ENCODE results near the gene CEP162.
"Not testable (repeated sequence)": the region's sequence is repeated elsewhere in the genome, so short reads cannot be mapped to it uniquely, and the experiment has no call there.

The CEP162 gene

DNA sequence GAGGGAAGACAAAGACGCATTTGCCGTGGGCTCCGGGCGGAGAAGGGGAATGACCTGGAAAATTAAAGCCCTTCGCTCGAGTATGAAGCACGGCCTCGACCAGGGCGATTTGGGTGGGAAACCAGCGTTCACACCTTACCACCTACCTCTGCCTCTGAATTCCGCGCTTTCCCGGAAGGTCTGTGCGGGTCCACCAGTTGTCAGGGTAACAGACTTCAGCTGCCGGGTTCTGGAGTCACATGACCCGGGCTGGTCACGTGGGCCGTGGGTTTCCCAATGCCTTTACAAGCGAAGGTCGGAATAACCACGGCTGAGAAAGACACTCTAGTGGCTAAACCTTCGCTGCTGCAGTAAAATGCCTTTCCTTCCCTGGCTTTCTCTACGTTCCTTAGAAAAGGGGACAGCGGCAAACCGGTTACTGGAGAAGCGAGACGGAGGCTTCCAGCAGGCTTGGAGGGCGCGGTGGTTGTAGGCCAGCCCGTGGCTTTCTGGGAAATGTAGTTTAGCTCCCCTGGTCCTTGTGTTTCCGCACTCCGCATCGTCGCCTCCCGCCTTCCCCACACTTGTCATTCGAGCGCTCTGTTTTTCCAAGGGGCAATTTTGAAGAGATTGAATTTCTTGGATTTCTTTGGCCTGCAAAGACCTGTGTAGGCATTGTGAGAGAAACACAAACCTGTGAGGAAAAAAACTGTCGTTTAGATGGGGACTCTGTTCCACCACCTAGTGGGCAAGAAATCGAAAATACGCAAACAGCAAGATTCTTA, at the start of gene CEP162:
Gene CEP162, minus strand, starts transcription at position 210 of the 764 bp plus-strand sequence. CDS start 1,250 bp downstream, outside the sequence.
- DNase-seq (ENCODE audit: low read depth, low spot score) = peak; percentile 77

DNA sequence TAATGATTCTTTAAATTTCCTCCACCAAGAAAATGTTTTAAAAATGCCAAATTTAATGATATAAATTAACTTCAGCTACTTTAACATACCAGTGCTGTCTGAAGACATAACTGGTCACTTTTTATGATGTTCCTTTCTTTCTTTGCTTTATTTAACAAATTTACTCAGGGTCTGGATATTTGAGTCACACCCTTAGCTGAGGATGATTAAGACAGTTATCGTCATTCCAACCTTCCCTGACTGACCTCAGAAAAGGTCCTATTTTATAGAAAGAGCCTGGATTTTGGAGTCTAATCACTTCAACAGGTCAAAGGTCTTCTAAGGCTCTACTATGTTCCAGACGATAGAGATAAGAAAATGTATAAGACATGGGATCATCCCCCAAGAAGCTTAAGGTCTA, 47.4 kb upstream of the CEP162 start:
- no peak for DNase-seq (ENCODE audit: low read depth, low spot score)

DNA sequence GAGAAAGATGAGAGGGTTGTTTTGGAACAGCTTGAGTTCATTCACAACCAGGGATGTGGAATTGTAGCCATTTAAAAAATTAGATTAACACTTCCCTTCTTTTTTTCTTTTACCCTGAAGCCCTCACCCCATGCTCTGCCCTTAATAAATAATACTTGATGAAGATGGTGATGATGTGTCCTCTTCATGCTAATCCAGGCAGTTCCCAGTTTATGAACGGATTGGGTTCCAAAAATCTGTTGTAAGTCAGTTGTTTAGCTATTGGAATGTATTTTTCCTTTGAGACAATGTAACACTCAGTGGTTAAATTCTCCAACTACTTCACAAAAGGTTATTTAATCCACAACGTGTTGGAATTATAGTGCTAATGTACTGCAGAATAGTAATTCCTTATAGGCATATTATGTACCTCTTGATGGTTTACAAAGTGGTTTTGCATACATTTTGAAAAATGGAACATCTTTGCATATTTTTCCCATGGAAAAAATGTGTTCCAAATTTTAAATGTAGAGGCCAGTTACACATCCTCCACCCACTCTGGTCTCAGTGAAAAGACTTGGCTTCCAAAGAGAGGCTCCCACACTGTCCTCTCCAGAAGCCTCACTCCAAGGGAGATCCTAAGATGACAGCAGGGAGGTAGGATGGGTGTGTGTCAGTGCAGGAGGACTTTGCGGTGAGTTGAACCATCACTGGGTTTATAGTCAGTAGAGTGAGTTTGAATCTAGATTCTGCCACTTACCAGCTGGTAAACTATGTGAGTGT, 45.8 kb upstream of the CEP162 start:
- DNase-seq (ENCODE audit: low read depth, low spot score) = no peak

- DNase-seq (ENCODE audit: low read depth, low spot score) = no peak
These were observed 44.9 kb upstream of the CEP162 start for GRCh38 chr6:84272298-84272697.

DNA sequence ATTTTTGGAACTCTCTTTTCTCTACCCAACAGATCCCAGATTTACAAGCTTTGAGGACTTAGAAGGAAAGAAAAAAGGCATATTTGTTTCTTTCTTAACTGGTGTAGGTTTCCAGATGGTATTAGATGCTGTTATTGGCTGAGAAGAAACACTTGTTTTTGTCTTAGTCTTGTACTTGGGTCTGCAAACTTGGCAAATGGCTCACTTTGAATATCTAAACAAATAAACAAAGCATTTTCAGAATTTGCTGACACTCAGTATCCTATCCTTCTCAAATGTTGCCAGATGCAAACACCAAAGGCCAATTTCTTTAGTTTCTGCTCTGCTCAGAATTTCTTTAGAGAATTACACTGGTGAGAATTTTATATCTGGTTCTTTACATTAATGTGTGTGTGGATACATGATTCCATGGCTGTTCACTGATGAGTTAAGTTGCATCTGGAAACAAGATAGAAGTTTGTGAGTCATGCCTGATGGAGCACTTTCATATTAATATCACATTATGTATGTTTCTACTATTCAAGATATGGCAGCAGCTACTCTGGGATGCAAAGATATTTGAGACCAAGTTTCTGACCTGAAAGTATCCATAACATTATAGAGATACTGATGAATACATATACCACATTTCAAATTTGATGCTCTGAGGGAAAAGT, 43.7 kb upstream of the CEP162 start:
- DNase-seq (ENCODE audit: low read depth, low spot score) = no peak

- DNase-seq (ENCODE audit: low read depth, low spot score) = no peak
These were observed 42.7 kb upstream of the CEP162 start for GRCh38 chr6:84269947-84270733.

GRCh38 chr6:84268781-84269180, 41.3 kb upstream of the CEP162 start:
- DNase-seq (ENCODE audit: low read depth, low spot score) = no peak

DNA sequence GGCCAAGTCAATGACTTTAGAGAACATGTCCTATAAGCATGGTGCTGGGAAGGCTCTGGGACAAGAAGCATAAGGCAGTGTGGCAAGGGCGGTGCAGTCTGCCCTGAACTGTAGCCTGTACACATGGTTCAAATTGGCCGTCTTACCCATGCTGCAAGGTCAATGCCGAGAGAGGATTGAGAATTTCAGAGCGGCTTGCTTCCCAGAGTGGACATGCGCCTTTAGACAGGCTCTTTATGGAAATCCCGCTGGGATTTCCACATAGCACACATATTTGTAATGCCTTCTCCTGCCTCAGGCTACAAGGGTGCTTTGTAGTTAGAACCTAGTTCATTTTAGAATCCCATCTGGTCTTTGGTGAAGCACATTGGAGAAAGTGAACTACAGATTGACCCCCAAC, 36.1 kb upstream of the CEP162 start:
- no peak for DNase-seq (ENCODE audit: low read depth, low spot score)

- no peak for DNase-seq (ENCODE audit: low read depth, low spot score)
These were observed 33.5 kb upstream of the CEP162 start for GRCh38 chr6:84260926-84261325.

- DNase-seq (ENCODE audit: low read depth, low spot score) = no peak
These were observed 32.8 kb upstream of the CEP162 start for GRCh38 chr6:84260196-84260595.

DNA sequence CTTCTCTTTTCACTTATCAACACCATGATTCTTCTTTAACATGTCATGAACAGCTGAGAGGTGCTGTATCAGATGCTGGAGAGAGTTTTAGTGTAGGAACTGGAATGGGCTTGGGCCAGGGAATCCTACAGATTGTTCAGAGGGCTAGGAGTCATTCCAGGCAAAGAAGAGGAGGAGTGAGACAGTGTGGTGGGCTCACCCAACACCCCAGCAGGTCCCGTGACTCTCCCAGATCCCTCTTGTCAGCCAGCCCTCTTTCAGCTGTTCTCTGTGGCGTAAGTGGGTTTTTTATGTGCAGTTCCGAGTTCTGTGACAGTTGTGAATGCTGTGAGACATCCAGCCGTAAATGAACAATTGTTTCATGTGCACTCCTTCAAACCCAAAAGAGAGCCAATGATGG, 31.4 kb upstream of the CEP162 start:
- DNase-seq (ENCODE audit: low read depth, low spot score) = no peak

DNA sequence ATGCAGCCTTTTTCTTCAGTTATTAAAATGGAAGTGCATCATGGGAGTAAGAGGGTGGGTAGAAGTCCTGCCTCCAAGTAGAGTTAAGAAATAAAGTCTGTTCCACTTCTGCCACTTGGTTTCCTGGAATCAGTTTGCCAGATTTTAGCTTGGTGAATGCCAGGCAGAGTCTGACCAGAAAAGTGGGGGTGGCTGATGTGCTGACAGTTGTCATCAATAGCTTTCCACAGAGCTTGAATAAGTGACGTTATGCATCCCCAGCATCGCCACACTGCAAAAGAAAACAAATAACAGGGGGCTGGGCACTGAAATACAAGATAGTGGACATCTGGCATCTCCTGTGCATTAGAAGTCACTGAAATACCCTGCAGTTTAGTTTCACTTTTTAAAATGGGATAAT, 30.8 kb upstream of the CEP162 start:
- no peak for DNase-seq (ENCODE audit: low read depth, low spot score)

DNA sequence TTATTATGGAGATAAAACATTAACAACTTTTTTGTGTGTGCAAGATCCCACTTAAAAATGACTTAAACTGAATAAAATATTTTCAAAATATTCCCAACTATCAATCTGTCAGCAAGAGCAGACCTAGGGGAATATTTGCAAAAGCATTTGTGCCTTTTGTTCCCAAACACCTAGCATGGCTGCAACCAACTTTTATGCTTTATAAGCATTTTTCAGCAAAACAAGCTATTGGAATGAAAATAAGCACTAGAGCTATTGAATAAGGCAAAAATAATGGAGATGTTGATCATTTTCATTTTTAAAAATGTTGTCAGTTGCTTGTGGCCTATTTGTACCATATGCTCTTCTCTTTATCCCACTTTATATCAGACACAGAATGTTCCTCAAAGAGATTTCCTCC, 28.2 kb upstream of the CEP162 start:
- DNase-seq (ENCODE audit: low read depth, low spot score) = no peak

GRCh38 chr6:84253380-84253779, 25.9 kb upstream of the CEP162 start:
- DNase-seq (ENCODE audit: low read depth, low spot score) = no peak

GRCh38 chr6:84251891-84252539, 24.6 kb upstream of the CEP162 start:
- DNase-seq (ENCODE audit: low read depth, low spot score) = no peak

DNA sequence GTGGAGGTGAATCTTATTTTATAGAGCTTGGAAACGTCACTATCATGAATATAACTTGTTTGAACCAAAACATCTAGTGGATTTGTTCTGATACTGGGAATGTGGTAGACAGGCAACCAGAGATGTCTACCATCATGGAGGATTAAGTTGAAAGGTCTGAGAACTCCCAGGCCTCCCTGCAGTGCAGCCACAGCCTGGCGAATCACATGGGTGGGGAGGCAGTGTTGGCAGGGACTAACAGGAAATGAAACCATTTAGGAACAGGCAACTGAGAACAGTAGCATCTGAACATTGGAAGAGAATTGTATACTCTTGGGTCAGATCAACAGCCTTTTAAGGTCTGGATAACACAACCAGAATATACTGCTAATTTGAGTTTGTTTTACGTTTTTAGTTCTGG, 22.3 kb upstream of the CEP162 start:
- no peak for DNase-seq (ENCODE audit: low read depth, low spot score)

DNA sequence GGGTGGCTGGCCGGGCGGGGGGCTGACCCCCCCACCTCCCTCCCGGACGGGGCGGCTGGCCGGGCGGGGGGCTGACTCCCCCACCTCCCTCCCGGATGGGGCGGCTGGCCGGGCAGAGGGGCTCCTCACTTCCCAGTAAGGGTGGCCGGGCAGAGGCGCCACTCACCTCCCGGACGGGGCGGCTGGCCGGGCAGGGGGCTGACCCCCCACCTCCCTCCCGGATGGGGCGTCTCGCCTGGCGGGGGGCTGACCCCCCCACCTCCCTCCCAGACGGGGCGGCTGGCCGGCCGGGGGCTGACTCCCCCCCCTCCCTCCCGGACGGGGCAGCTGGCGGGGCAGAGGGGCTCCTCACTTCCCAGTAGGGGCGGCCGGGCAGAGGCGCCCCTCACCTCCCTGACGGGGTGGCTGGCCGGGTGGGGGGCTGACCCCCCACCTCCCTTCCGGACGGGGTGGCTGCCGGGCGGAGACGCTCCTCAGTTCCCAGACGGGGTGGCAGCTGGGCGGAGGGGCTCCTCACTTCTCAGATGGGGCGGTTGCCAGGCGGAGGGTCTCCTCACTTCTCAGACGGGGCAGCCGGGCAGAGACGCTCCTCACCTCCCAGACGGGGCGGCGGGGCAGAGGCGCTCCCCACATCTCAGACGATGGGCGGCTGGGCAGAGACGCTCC, 17.1 kb upstream of the CEP162 start:
- not testable (repeated sequence) for DNase-seq (ENCODE audit: low read depth, low spot score)

GRCh38 chr6:84243240-84243639, 15.8 kb upstream of the CEP162 start:
- no peak for DNase-seq (ENCODE audit: low read depth, low spot score)

DNA sequence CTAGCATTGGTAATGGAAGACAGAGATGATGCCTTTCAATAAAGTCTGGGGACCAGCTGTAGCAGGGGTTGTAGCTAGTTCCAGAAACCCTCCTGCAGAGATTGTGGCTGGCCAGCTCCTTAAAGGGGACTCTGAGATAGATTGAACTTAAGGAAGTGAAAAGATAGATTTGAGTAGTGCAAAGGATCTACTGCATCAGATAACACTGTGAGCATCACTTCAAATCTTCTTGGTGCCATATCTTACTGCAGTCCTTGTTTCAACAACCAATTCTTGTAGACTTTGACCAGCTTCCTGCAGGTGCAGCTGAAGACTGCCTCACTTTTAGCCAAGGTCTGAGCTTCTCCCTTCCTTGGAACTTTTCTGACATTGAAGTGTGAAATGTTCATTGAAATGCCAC, 14.8 kb upstream of the CEP162 start:
- DNase-seq (ENCODE audit: low read depth, low spot score) = no peak

DNA sequence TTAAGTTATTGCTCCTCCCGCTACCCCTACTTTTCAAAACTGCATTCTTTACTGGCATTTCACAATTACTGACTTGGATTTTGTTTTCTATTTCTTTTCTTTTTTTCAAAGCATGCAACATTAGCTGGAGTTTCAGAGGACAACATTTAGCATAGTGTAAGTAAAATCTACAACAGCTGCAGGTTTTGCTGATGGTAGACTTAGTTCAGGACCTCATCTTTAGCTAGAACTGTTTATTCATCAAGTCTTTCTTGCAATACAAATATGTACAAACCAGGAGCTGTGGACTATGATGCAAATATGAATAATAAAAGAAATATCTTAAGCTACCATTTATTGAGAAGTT, 728 bp upstream of the CEP162 start:
- no peak for DNase-seq (ENCODE audit: low read depth, low spot score)

GRCh38 chr6:84227044-84227433, 404 bp downstream of the CEP162 start:
- no peak for DNase-seq (ENCODE audit: low read depth, low spot score)
